AG09319 (cell line): ENCODE results near the gene TMEM132E.

ENCODE experiments used
- DNase-seq: peaks from one replicate; pipeline ENCODE4 v3.0.0-alpha.2; 2010; ENCODE audit warnings: low read depth; ENCODE audit errors: extremely low read depth
- CTCF ChIP-seq: IDR thresholded peaks from 2 replicates; pipeline ENCODE4 v1.5.1; 2011; ENCODE audit warnings: low read depth, mild to moderate bottlenecking, inconsistent platforms, low read length, moderate library complexity

TMEM132E gene

GRCh38 chr17:34562387-34562786, 17.0 kb upstream of the TMEM132E start:
- no peak; the same call in none of the 2 replicates for TF ChIP-seq CTCF
- DNase-seq, result no peak

GRCh38 chr17:34565713-34566112, 13.7 kb upstream of the TMEM132E start:
- no peak for DNase-seq
- TF ChIP-seq CTCF, result no peak

- no peak for TF ChIP-seq CTCF
Measured at GRCh38 chr17:34566201-34566600, 13.2 kb upstream of the TMEM132E start.

GRCh38 chr17:34566873-34567272, 12.5 kb upstream of the TMEM132E start:
- DNase-seq, result no peak
- TF ChIP-seq CTCF, result no peak

More at GRCh38 chr17:34566201-34566600, 13.2 kb upstream of the TMEM132E start:
- DNase-seq, result no peak

GRCh38 chr17:34567691-34568465, 11.5 kb upstream of the TMEM132E start:
- DNase-seq, result no peak
- no peak for TF ChIP-seq CTCF

- no peak for TF ChIP-seq CTCF
- DNase-seq, result no peak
Measured at GRCh38 chr17:34568953-34569352, 10.4 kb upstream of the TMEM132E start.

GRCh38 chr17:34569591-34569990, 9.8 kb upstream of the TMEM132E start:
- DNase-seq, result no peak
- no peak for TF ChIP-seq CTCF
